Stimulated activated CD4-positive, alpha-beta T cell treated with anti-CD3 and anti-CD28 coated beads, Interleukin-1b, Interleukin-23, amount 100 ng/mL, for 24 hours (primary cell): ENCODE results near the gene CR1.
"Not testable (repeated sequence)": the region's sequence is repeated elsewhere in the genome, so short reads cannot be mapped to it uniquely, and the experiment has no call there.

Source experiments
- DNase-seq, 4 experiments: peaks; one replicate each; pipeline ENCODE4 v3.0.0-alpha.2; 2020; ENCODE audit warnings: low read depth in 4 of 4, low spot score in 1 of 4

Gene CR1

DNA sequence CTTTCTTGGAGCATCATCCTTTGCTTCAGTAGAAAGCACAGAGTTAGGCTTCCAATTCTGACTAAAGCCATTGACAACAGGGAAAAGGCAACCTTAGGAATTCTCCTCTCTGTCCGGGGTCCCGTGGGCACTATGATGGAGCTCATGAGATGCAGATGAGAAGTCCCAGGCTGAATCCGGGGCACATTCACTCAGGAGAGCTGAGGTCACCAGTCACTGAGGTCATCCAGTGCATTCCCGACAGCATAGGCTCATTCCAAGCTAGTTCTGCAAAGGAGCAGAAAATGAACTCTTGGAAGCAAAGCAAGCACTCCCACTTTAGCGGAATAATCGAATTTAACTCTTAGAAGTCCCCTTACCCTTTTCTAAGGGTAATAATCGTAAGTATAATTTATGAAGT lies 6.8 kb downstream of the CR1 start:
- DNase-seq, result no peak

GRCh38 chr1:207503950-207504349 lies 8.0 kb downstream of the CR1 start:
- no peak for DNase-seq

- DNase-seq, result no peak
These were observed 8.5 kb downstream of the CR1 start for GRCh38 chr1:207504438-207504837.

GRCh38 chr1:207510444-207510843 lies 14.5 kb downstream of the CR1 start:
- DNase-seq, result no peak

- DNase-seq, result no peak
These were observed 18.9 kb downstream of the CR1 start for GRCh38 chr1:207514890-207515289.

GRCh38 chr1:207516729-207517128 lies 20.8 kb downstream of the CR1 start:
- DNase-seq, result no peak

DNA sequence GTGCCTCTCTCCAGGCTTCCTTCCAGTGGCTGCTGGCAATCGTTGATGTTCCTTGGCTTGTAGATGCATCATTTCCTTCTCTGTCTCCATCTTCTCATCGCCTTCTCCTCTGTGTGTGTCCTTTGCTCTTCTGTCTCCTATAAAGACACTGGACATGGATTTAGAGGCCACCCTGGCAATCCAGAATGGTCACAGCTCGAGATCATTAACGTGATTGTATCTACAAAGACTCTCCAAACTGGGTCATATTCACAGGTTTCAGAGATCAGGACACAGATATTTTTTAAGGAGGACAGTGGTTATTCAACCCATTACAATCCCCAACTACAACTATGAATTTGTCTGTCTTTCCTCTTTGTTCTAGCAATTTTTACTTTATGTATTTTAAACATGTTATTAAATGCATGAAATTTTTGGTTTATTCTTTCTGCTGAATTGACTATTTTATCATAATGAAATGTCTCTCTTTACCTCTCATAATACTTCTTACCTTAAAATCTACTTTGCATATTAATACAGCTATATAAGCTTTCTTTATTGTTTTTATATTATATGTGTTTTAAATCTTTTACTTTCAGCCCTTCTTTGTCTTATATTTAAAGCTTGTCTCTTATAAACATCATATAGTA lies 22.8 kb downstream of the CR1 start:
- DNase-seq, result no peak

- no peak for DNase-seq
These were observed 23.8 kb downstream of the CR1 start for GRCh38 chr1:207519505-207520399.

GRCh38 chr1:207520400-207521345 lies 24.7 kb downstream of the CR1 start:
- DNase-seq, result not testable (repeated sequence)

GRCh38 chr1:207525239-207525638 lies 29.3 kb downstream of the CR1 start:
- not testable (repeated sequence) for DNase-seq

- DNase-seq, result not testable (repeated sequence)
These were observed 32.4 kb downstream of the CR1 start for GRCh38 chr1:207528401-207528800.

DNA sequence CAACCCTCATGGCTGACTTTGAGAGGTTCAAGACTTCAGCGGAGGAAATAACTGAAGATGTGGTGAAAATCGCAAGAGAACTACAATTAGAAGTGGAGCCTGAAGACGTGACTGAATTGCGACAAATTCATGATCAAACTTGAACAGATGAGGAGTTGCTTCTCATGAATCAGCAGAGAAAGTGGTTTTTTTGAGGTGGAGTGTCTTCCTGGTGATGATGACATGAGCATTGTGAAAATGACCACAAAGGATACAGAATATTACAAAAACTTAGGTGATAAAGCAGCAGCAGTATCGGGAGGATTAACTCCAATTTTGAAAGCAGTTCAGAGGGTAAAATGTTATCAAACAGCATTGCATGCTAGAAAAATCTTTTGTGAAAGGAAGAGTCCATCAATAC lies 40.3 kb downstream of the CR1 start:
- not testable (repeated sequence) for DNase-seq

GRCh38 chr1:207546677-207547357 lies 50.9 kb downstream of the CR1 start:
- DNase-seq, result not testable (repeated sequence)

- DNase-seq, result not testable (repeated sequence)
These were observed 58.9 kb downstream of the CR1 start for GRCh38 chr1:207554823-207555222.

- DNase-seq, result no peak
These were observed 69.8 kb downstream of the CR1 start for GRCh38 chr1:207565546-207566468.

DNA sequence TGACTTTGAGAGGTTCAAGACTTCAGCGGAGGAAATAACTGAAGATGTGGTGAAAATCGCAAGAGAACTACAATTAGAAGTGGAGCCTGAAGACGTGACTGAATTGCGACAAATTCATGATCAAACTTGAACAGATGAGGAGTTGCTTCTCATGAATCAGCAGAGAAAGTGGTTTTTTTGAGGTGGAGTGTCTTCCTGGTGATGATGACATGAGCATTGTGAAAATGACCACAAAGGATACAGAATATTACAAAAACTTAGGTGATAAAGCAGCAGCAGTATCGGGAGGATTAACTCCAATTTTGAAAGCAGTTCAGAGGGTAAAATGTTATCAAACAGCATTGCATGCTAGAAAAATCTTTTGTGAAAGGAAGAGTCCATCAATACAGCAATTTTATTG lies 76.0 kb downstream of the CR1 start:
- DNase-seq, result not testable (repeated sequence)

- DNase-seq, result not testable (repeated sequence)
These were observed 77.1 kb downstream of the CR1 start for GRCh38 chr1:207573074-207573473.

GRCh38 chr1:207575381-207575780 lies 79.4 kb downstream of the CR1 start:
- not testable (repeated sequence) for DNase-seq

DNA sequence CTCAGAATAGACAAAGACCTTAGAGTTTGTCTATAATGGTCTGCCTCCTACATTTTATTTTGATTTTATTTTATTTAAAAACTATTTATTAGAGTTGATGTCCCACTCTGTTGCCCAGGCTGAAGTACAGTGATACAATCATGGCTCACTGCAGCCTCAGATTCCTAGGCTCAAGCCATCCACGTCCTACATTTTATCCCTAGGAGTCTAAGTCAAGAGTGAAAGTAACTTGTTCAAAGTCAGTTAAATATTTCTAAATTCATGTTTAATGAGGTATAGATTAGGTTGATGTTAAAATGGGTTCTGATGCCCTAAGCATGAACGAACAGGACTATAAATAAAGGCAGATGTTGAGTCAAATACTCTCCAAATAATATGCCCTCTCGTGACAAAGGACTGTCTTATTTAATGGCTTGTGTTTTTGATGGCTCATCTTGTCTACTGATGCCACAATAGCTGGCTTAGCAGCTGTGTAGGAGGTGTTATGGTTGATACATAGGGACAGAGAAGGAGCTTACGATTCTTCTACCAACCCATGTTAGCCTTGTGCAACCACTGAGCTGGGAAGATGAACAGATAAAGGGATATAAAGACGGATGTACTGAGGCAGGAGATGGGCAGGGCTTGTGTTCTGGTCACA lies 83.0 kb downstream of the CR1 start:
- no peak for DNase-seq
